C4-2B (cell line): Measurements from ENCODE around the gene HSPA12A.

Source experiments
- H3K27ac ChIP-seq: fragments of 450-650 bp; 2 replicates; pipeline ENCODE4 v1.5.1; 2017
- CTCF ChIP-seq: fragments of 450-650 bp; conservative IDR thresholded peaks from 2 replicates; pipeline ENCODE4 v1.5.1; 2017; ENCODE audit warnings: mild to moderate bottlenecking
- ZFX ChIP-seq: fragments of 450-650 bp; IDR thresholded peaks from 2 replicates; pipeline ENCODE4 v1.6.1; 2017

Gene HSPA12A

DNA sequence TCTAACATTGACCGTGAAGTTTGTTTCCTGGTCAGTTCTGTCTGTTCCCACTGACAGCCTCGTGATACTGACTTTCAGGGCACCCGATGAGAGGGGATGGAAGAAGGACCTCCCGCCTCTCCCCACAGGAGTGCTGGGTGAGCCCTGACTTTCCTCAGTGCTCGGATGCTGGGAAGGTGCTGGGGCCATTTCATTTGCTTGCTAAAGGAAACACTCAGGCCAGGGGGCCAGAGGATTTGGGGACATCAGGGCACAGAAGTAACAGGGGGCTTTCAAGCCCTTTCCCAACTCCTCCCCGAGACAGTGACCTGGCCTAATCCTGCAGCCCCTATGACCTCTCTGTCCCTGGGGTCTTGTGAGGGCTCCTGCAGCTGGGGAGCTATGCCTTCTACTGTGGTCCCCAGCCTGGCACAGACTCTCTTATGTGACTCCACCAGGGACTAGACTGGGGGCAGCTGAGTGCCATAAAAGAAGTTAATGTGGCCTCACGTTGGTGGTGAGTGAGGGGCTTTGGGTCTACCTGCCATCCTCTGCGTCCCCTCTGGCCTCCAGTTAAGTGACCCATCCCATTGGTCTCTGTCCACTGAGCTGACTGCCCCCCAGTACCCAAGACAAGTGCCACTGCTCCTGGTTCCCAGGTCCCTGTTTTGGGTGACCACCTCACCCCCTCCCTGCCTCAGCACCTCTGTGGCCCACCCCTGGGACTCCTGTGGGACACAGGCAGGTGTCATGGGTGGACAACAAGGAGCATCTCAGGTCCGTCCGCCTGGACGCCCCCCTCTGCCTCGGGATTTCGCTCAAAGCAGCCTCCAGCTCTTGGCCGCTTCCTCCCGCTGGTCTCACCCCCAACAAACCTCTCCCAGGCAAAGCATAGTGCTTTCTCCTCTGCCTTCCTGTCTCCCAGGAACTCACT is 33.4 kb upstream of the HSPA12A start:
- H3K27ac ChIP-seq = peak overlapping the region; percentile 55; the same call in 1 of the 2 replicates
- TF ChIP-seq ZFX = no peak

GRCh38 chr10:116774728-116775151 is 32.4 kb upstream of the HSPA12A start:
- no peak for TF ChIP-seq CTCF
- no peak for TF ChIP-seq ZFX
- H3K27ac ChIP-seq = peak overlapping the region; percentile 55

GRCh38 chr10:116772909-116773705 is 30.7 kb upstream of the HSPA12A start:
- H3K27ac ChIP-seq = no peak overlapping the region

GRCh38 chr10:116771959-116772585 is 29.7 kb upstream of the HSPA12A start:
- no peak overlapping the region for H3K27ac ChIP-seq
- no peak for TF ChIP-seq CTCF
- TF ChIP-seq ZFX = no peak

More at GRCh38 chr10:116772909-116773705, 30.7 kb upstream of the HSPA12A start:
- TF ChIP-seq ZFX (no peak), CTCF (no peak)

- TF ChIP-seq CTCF = no peak
- TF ChIP-seq ZFX = no peak
- H3K27ac ChIP-seq = no peak overlapping the region
Measured at GRCh38 chr10:116771101-116771958, 29.0 kb upstream of the HSPA12A start.

- TF ChIP-seq CTCF = no peak
- no peak for TF ChIP-seq ZFX
- H3K27ac ChIP-seq = no peak overlapping the region
Measured at GRCh38 chr10:116770281-116770680, 27.9 kb upstream of the HSPA12A start.

GRCh38 chr10:116769791-116770190 is 27.4 kb upstream of the HSPA12A start:
- H3K27ac ChIP-seq = no peak overlapping the region
- TF ChIP-seq CTCF (no peak), ZFX (no peak)
